ENCODE data around the gene TMEM154. TPM values are rescaled to one million over a fixed set of nuclear protein-coding genes. Genes with fewer than 3 reads are reported as not detected.
A peak's percentile ranks its signal among the peaks of the same experiment; 100 is the strongest.

Gene TMEM154
- polyA plus RNA-seq, 3 donors, result 0.58 to 1.4 (median 1.1) TPM

- DNase-seq, result no peak
Measured at GRCh38 chr4:152598454-152598853, 81.3 kb downstream of the TMEM154 start.

- no peak for DNase-seq
Measured at GRCh38 chr4:152594978-152595925, 84.5 kb downstream of the TMEM154 start.

- DNase-seq, result no peak
Measured at GRCh38 chr4:152594057-152594456, 85.7 kb downstream of the TMEM154 start.

GRCh38 chr4:152591876-152592275 lies 87.9 kb downstream of the TMEM154 start:
- no peak for DNase-seq

GRCh38 chr4:152591396-152591795 lies 88.4 kb downstream of the TMEM154 start:
- DNase-seq, result peak; percentile 11

- peak; percentile 19 for DNase-seq
Measured at GRCh38 chr4:152590179-152591031, 89.4 kb downstream of the TMEM154 start.

GRCh38 chr4:152588869-152589268 lies 90.9 kb downstream of the TMEM154 start:
- DNase-seq, result no peak

GRCh38 chr4:152587127-152587526 lies 92.7 kb downstream of the TMEM154 start:
- no peak for DNase-seq

- DNase-seq, result no peak
Measured at GRCh38 chr4:152586668-152587067, 93.1 kb downstream of the TMEM154 start.

GRCh38 chr4:152585023-152585441 lies 94.8 kb downstream of the TMEM154 start:
- DNase-seq, result no peak

- no peak for DNase-seq
Measured at GRCh38 chr4:152581536-152582160, 98.1 kb downstream of the TMEM154 start.

- DNase-seq, result no peak
Measured at GRCh38 chr4:152579916-152580315, 99.9 kb downstream of the TMEM154 start.

- DNase-seq, result no peak
Measured at GRCh38 chr4:152579107-152579764, 100.6 kb downstream of the TMEM154 start.

- DNase-seq, result no peak
Measured at GRCh38 chr4:152578670-152579069, 101.1 kb downstream of the TMEM154 start.

- no peak for DNase-seq
Measured at GRCh38 chr4:152577708-152578396, 101.9 kb downstream of the TMEM154 start.

- DNase-seq, result no peak
Measured at GRCh38 chr4:152575533-152575932, 104.3 kb downstream of the TMEM154 start.

GRCh38 chr4:152573861-152574260 lies 105.9 kb downstream of the TMEM154 start:
- no peak for DNase-seq

GRCh38 chr4:152572417-152573086 lies 107.2 kb downstream of the TMEM154 start:
- DNase-seq, result no peak

GRCh38 chr4:152571770-152572169 lies 108.0 kb downstream of the TMEM154 start:
- DNase-seq, result no peak

GRCh38 chr4:152571296-152571695 lies 108.5 kb downstream of the TMEM154 start:
- DNase-seq, result no peak

All from renal pelvis (tissue), 4 donors.